Measurements from ENCODE around the gene NTRK3. TPM values are rescaled to one million over a fixed set of nuclear protein-coding genes. Genes with fewer than 3 reads are reported as not detected.

Gene NTRK3
- total and polyA plus RNA-seq, 2 of the 8 experiments (the other 6 are each of a cell fraction or from before 2014, with no cell fraction given): 4.5 to 6.8 TPM

GRCh38 chr15:88302373-88302772 lies 45.8 kb upstream of the NTRK3 start:
- WGBS, 2 experiments (ENCODE audit: extremely low coverage in 1 of 2, insufficient coverage in 1 of 2, insufficient read length in 1 of 2, insufficient replicate concordance in 2 of 2, low coverage in 1 of 2, low lambda C conversion rate in 2 of 2, missing lambda C conversion rate in 1 of 2): 79% methylated on average over 3 of the region's 3 CpGs; no CpG with 5 or more reads in 1 of the 2 experiments
- Histone ChIP-seq H4K20me1 (replicated peaks in 1 of 2; ENCODE audit: control insufficient read depth in 1 of 2, insufficient read depth in 2 of 2, low read length in 2 of 2) (no peaks in the 10 kb centered on the region), H3K36me3 (ENCODE audit: control insufficient read depth in 2 of 4, insufficient read depth in 4 of 4, low read length in 3 of 4) (no peaks in the 10 kb centered on the region), H3K4me1 (replicated peaks in 1 of 4; ENCODE audit: control insufficient read depth in 3 of 4, insufficient read depth in 4 of 4, low read length in 3 of 4) (peaks cover 6 to 18% (median 9%) of the 10 kb centered on the region in 4 experiments), H3K4ac (replicated peaks; ENCODE audit: insufficient read length, low read depth, low read length) (no peak overlapping the region), H2AK5ac (ENCODE audit: low read depth, low read length) (no peak overlapping the region), H3K9ac (replicated peaks in 1 of 4; ENCODE audit: extremely low read depth in 1 of 4, low read depth in 3 of 4, low read length in 3 of 4) (no peak overlapping the region), H3K14ac (ENCODE audit: insufficient read length) (no peak overlapping the region), H3K4me2 (ENCODE audit: insufficient read depth in 1 of 2, low read depth in 2 of 2, low read length in 2 of 2) (no peak overlapping the region), H3K56ac (replicated peaks; ENCODE audit: insufficient read length, low read depth, low read length) (no peak overlapping the region), H3K23ac (ENCODE audit: insufficient read length) (no peak overlapping the region), H4K91ac (replicated peaks; ENCODE audit: insufficient read length, low read length) (no peak overlapping the region), H3K18ac (ENCODE audit: extremely low read depth, low read length) (no peak overlapping the region), H2AFZ (ENCODE audit: low read length) (no peak overlapping the region), H4K5ac (ENCODE audit: insufficient read length, low read depth, low read length) (no peak overlapping the region), H2BK120ac (replicated peaks; ENCODE audit: low read depth, low read length) (no peak overlapping the region), H3K27me3 (replicated peaks in 1 of 4; ENCODE audit: control insufficient read depth in 3 of 4, extremely low read depth in 1 of 4, insufficient read depth in 3 of 4, low read length in 3 of 4) (no peaks in the 10 kb centered on the region), H4K8ac (ENCODE audit: extremely low read depth, insufficient read depth, low read length) (no peak overlapping the region), H3K79me2 (ENCODE audit: control insufficient read depth in 1 of 2, insufficient read depth in 2 of 2, low read length in 2 of 2) (no peaks in the 10 kb centered on the region), H3K9me3 (ENCODE audit: insufficient read depth in 2 of 2, low read depth in 1 of 2, low read length in 1 of 2) (no peaks in the 10 kb centered on the region), H3K23me2 (ENCODE audit: low read depth, low read length) (no peaks in the 10 kb centered on the region), H3K79me1 (ENCODE audit: low read depth, low read length) (no peaks in the 10 kb centered on the region), H3K4me3 (ENCODE audit: extremely low read depth in 1 of 4, insufficient read depth in 2 of 4, low read depth in 3 of 4, low read length in 4 of 4) (no peak overlapping the region), H3K27ac (ENCODE audit: low read depth, low read length) (no peak overlapping the region), H2BK15ac (ENCODE audit: low read length) (no peak overlapping the region), H2BK5ac (ENCODE audit: low read depth, low read length) (no peak overlapping the region), H2BK12ac (ENCODE audit: low read depth, low read length) (no peak overlapping the region), H2BK20ac (ENCODE audit: low read length) (no peak overlapping the region)
- TF ChIP-seq RXRA (IDR thresholded peaks at IDR 0.05; ENCODE audit: insufficient read depth, low read depth, low read length) (no peak), SIN3A (conservative IDR thresholded peaks at IDR 0.05 in 1 of 2, IDR thresholded peaks at IDR 0.05 in 1 of 2; ENCODE audit: low read depth in 1 of 2, low read length in 2 of 2) (no peak), CTBP2 (IDR thresholded peaks at IDR 0.05; ENCODE audit: borderline replicate concordance, insufficient read depth, insufficient read length, low read length) (no peak), MAFK (IDR thresholded peaks at IDR 0.05; ENCODE audit: low read depth, low read length) (no peak), SP4 (IDR thresholded peaks at IDR 0.05; ENCODE audit: low read length) (no peak), SIRT6 (IDR thresholded peaks at IDR 0.05; ENCODE audit: low read length) (no peak), TAF1 (IDR thresholded peaks at IDR 0.05; ENCODE audit: low read depth, low read length) (no peak), JUN (IDR thresholded peaks at IDR 0.05; ENCODE audit: low read depth, low read length) (no peak), TEAD4 (IDR thresholded peaks at IDR 0.05; ENCODE audit: low read depth, low read length) (no peak), CEBPB (IDR thresholded peaks at IDR 0.05; ENCODE audit: low read depth, low read length) (no peak), BRCA1 (IDR thresholded peaks at IDR 0.05; ENCODE audit: low read depth, low read length) (no peak)
- TF ChIP-seq, protein P1, sequence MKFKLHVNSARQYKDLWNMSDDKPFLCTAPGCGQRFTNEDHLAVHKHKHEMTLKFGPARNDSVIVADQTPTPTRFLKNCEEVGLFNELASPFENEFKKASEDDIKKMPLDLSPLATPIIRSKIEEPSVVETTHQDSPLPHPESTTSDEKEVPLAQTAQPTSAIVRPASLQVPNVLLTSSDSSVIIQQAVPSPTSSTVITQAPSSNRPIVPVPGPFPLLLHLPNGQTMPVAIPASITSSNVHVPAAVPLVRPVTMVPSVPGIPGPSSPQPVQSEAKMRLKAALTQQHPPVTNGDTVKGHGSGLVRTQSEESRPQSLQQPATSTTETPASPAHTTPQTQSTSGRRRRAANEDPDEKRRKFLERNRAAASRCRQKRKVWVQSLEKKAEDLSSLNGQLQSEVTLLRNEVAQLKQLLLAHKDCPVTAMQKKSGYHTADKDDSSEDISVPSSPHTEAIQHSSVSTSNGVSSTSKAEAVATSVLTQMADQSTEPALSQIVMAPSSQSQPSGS (IDR thresholded peaks at IDR 0.05; ENCODE audit: low read length): no peak
- ChIA-PET CTCF (ENCODE audit: partially characterized antibody) (interaction anchor here (0.6 to 4.4 kb wide), 13 partner anchors 9 to 148 kb away, joined by 3 to 43 read pairs (median 4); no protein-coding TSS in a partner anchor), POLR2A (ENCODE audit: partially characterized antibody) (interaction anchor here (0.8 kb wide), 1 partner anchor 13 kb away, joined by 3 read pairs; no protein-coding TSS in a partner anchor)
- DNase-seq (ENCODE audit: low read depth in 1 of 2, low spot score in 2 of 2) (no peak), FAIRE-seq (no peak)
